IMR-90 (cell line): ENCODE results near the gene JAKMIP1. TPM values are rescaled to one million over a fixed set of nuclear protein-coding genes. Genes with fewer than 3 reads are reported as not detected.

Experiments used
- ATAC-seq: fragments of 200-7000 bp; cut with Tn5 transposase; 2 replicates; pipeline ENCODE4 v1.9.1; 2020; ENCODE audit warnings: low read depth, mild to moderate bottlenecking, moderate library complexity
- BruUV-seq: library from RNA; stranded (reverse); fragments of 400-500 nt; replicated peaks from 2 replicates; lab custom pipeline; 2021; lab: Mats Ljungman, UMichigan
- CTCF ChIA-PET: fragments of 300-600 bp; formaldehyde crosslinking; extraction: SDS; loops from one replicate; lab custom pipeline; 2021; ENCODE audit warnings: antibody characterized with exemption; lab: Yijun Ruan, JAX
- POLR2A ChIA-PET: fragments of 300-600 bp; sonication (Branson Sonifier 250); formaldehyde crosslinking; loops from one replicate; lab custom pipeline; 2022; ENCODE audit warnings: antibody characterized with exemption; ENCODE audit not compliant: unreplicated experiment; lab: Charles Lee
- DNase-seq: peaks from one replicate; pipeline ENCODE4 v3.0.0; 2013
- H2AFZ ChIP-seq: replicated peaks from 2 replicates; pipeline ENCODE3; 2013; ENCODE audit warnings: low read length, mild to moderate bottlenecking; ENCODE audit not compliant: poor library complexity
- H2AK5ac ChIP-seq: 2 replicates; pipeline ENCODE4 v1.6.1; 2013; ENCODE audit warnings: low read depth, low read length, inconsistent platforms
- H2AK9ac ChIP-seq: replicated peaks from 2 replicates; pipeline ENCODE3; 2013; ENCODE audit warnings: mild to moderate bottlenecking, low read depth, low read length, moderate library complexity; ENCODE audit not compliant: poor library complexity
- H2BK120ac ChIP-seq: 2 replicates; pipeline ENCODE4 v1.6.1; 2013; ENCODE audit warnings: low read depth, low read length, inconsistent platforms
- H2BK15ac ChIP-seq: 3 replicates; pipeline ENCODE4 v1.6.1; 2013; ENCODE audit warnings: low read depth, low read length, inconsistent platforms
- H2BK20ac ChIP-seq: 2 replicates; pipeline ENCODE4 v1.6.1; 2013; ENCODE audit warnings: low read depth, mild to moderate bottlenecking, inconsistent platforms, low read length, moderate library complexity
- H2BK5ac ChIP-seq: 2 replicates; pipeline ENCODE4 v1.6.1; 2013; ENCODE audit warnings: mild to moderate bottlenecking, low read depth, low read length, inconsistent platforms; ENCODE audit not compliant: poor library complexity, severe bottlenecking
- H3K14ac ChIP-seq: replicated peaks from 2 replicates; pipeline ENCODE4 v1.6.1; 2013; ENCODE audit warnings: low read depth, low read length, inconsistent platforms
- H3K18ac ChIP-seq: 2 replicates; pipeline ENCODE4 v1.6.1; 2013; ENCODE audit warnings: low read depth, low read length, control low read depth
- H3K23ac ChIP-seq: 2 replicates; pipeline ENCODE4 v1.6.1; 2013; ENCODE audit warnings: low read depth, low read length, inconsistent platforms
- H3K27ac ChIP-seq: 2 replicates; pipeline ENCODE4 v1.5.1; 2013; ENCODE audit warnings: mild to moderate bottlenecking, control low read depth, low read length; ENCODE audit not compliant: insufficient read depth
- H3K27me3 ChIP-seq: 2 replicates; pipeline ENCODE4 v1.6.1; 2013; ENCODE audit warnings: low read length; ENCODE audit not compliant: control insufficient read depth, insufficient read depth
- H3K36me3 ChIP-seq: 2 replicates; pipeline ENCODE4 v1.6.1; 2013; ENCODE audit warnings: low read length, mixed read lengths; ENCODE audit not compliant: control insufficient read depth, insufficient read depth
- H3K4ac ChIP-seq: 2 replicates; pipeline ENCODE4 v1.6.1; 2013; ENCODE audit warnings: low read depth, low read length, inconsistent platforms
- H3K4me1 ChIP-seq: 2 replicates; pipeline ENCODE4 v1.6.1; 2013; ENCODE audit warnings: low read length, mixed read lengths; ENCODE audit not compliant: control insufficient read depth, insufficient read depth
- H3K4me2 ChIP-seq: 2 replicates; pipeline ENCODE4 v1.6.1; 2013; ENCODE audit warnings: low read depth, mild to moderate bottlenecking, control low read depth, low read length, moderate library complexity
- H3K4me3 ChIP-seq: 2 replicates; pipeline ENCODE4 v1.5.1; 2013; ENCODE audit warnings: low read depth, mild to moderate bottlenecking, control low read depth, low read length, moderate library complexity; ENCODE audit not compliant: insufficient read depth
- H3K56ac ChIP-seq: 2 replicates; pipeline ENCODE4 v1.6.1; 2013; ENCODE audit warnings: low read length, inconsistent platforms; ENCODE audit not compliant: insufficient read depth; ENCODE audit errors: extremely low read depth
- H3K79me1 ChIP-seq, 2 experiments: 2 replicates each; pipeline ENCODE4 v1.6.1; 2013; ENCODE audit warnings: low read length in 2 of 2, inconsistent platforms in 1 of 2, low read depth in 1 of 2
- H3K9ac ChIP-seq: 2 replicates; pipeline ENCODE4 v1.6.1; 2013; ENCODE audit warnings: low read depth, low read length, control low read depth
- H3K9me1 ChIP-seq: 2 replicates; pipeline ENCODE4 v1.6.1; 2013; ENCODE audit warnings: low read length, inconsistent platforms; ENCODE audit not compliant: insufficient read depth
- H3K9me3 ChIP-seq: 2 replicates; pipeline ENCODE4 v1.6.1; 2013; ENCODE audit warnings: low read length; ENCODE audit not compliant: control insufficient read depth, insufficient read depth
- H4K20me1 ChIP-seq: 2 replicates; pipeline ENCODE4 v1.6.1; 2013; ENCODE audit warnings: low read length, inconsistent platforms; ENCODE audit not compliant: insufficient read depth
- H4K5ac ChIP-seq: 2 replicates; pipeline ENCODE4 v1.6.1; 2013; ENCODE audit warnings: mild to moderate bottlenecking, low read depth, low read length, control low read depth
- H4K8ac ChIP-seq, 2 experiments: 2 replicates each; pipeline ENCODE4 v1.6.1; 2013; ENCODE audit warnings: low read depth in 2 of 2, low read length in 2 of 2, control low read depth in 1 of 2, inconsistent platforms in 1 of 2
- H4K91ac ChIP-seq: 2 replicates; pipeline ENCODE4 v1.6.1; 2013; ENCODE audit warnings: low read depth, low read length, inconsistent platforms; ENCODE audit not compliant: insufficient read depth
- BHLHE40 ChIP-seq: fragments of 150-350 bp; IDR thresholded peaks from 2 replicates; pipeline ENCODE4 v1.6.1; 2016; ENCODE audit warnings: mild to moderate bottlenecking, low read depth, low read length
- CTCF ChIP-seq: conservative IDR thresholded peaks from 2 replicates; pipeline ENCODE4 v1.5.1; 2012; ENCODE audit warnings: mild to moderate bottlenecking, low read depth, low read length, improper control_type of control experiment
- MAFK ChIP-seq: IDR thresholded peaks from 2 replicates; pipeline ENCODE4 v1.6.1; 2012; ENCODE audit warnings: low read depth, low read length, improper control_type of control experiment
- MAZ ChIP-seq: IDR thresholded peaks from 2 replicates; pipeline ENCODE4 v1.6.1; 2012; ENCODE audit warnings: low read depth, mild to moderate bottlenecking, low read length, improper control_type of control experiment, moderate library complexity, borderline replicate concordance
- MXI1 ChIP-seq: IDR thresholded peaks from 2 replicates; pipeline ENCODE4 v1.6.1; 2012; ENCODE audit warnings: low read depth, mild to moderate bottlenecking, low read length, moderate library complexity, borderline replicate concordance
- NFE2L2 ChIP-seq: fragments of 150-350 bp; IDR thresholded peaks from 2 replicates; pipeline ENCODE4 v1.6.1; 2016; ENCODE audit warnings: low read depth, mild to moderate bottlenecking, low read length
- RAD21 ChIP-seq: IDR thresholded peaks from 2 replicates; pipeline ENCODE4 v1.6.1; 2012; ENCODE audit warnings: low read length, improper control_type of control experiment
- RCOR1 ChIP-seq: IDR thresholded peaks from 2 replicates; pipeline ENCODE4 v1.6.1; 2012; ENCODE audit warnings: mild to moderate bottlenecking, low read length, improper control_type of control experiment; ENCODE audit not compliant: insufficient replicate concordance
- RFX5 ChIP-seq: IDR thresholded peaks from 2 replicates; pipeline ENCODE4 v1.8.0; 2012; ENCODE audit warnings: low read depth, mild to moderate bottlenecking, low read length, moderate library complexity
- SMC3 ChIP-seq: fragments of 150-350 bp; IDR thresholded peaks from 2 replicates; pipeline ENCODE4 v1.6.1; 2016; ENCODE audit warnings: low read depth, mild to moderate bottlenecking, antibody characterized with exemption, low read length, moderate library complexity
- WGBS, 2 experiments: methylation state at CpG; one replicate each; pipeline versions ENCODE4 v1.1.5 to v1.1.7; 2013; ENCODE audit warnings: missing lambda C conversion rate in 2 of 2; ENCODE audit not compliant: insufficient read length in 1 of 2; ENCODE audit errors: extremely low coverage in 2 of 2; 5-methylcytosine and 5-hydroxymethylcytosine counted together
- dilution Hi-C: fragments of 300-500 bp; cut with HindIII; formaldehyde crosslinking; loops from one replicate; pipeline ENCODE4 v1.14.3; 2018; ENCODE audit warnings: low sequenced_read_pairs; ENCODE audit not compliant: unreplicated experiment
- in situ Hi-C: fragments of 300-500 bp; cut with MboI; formaldehyde crosslinking; loops from 3 replicates; pipeline ENCODE4 v1.14.3; 2019; ENCODE audit warnings: low sequenced_read_pairs, inconsistent platforms, mixed read lengths
- intact Hi-C: fragments of 100-400 bp; cut with micrococcal nuclease; formaldehyde crosslinking; loops from 2 replicates; pipeline ENCODE4 v1.10.0; 2022
- polyA plus RNA-seq, 3 experiments: library from polyadenylated mRNA; depleted of rRNA; stranded (reverse); fragments of >200 nt; gene quantifications; 2 replicates each; pipeline ENCODE4 v1.2.3, GENCODE V29; 2012; ENCODE audit warnings: low replicate concordance in 1 of 3
- total RNA-seq: library from RNA; depleted of rRNA; stranded (reverse); fragments of >200 nt; gene quantifications from 2 replicates; pipeline ENCODE4 v1.2.3, GENCODE V29; 2012

The JAKMIP1 gene
- total and polyA plus RNA-seq, 2 of the 4 experiments (the other 2 are of a cell fraction): not detected

GRCh38 chr4:5980436-5981155 lies 219.8 kb downstream of the JAKMIP1 start (continued):
- TF ChIP-seq RCOR1 (no peak), BHLHE40 (no peak), MAZ (no peak), SMC3 (no peak)

DNA sequence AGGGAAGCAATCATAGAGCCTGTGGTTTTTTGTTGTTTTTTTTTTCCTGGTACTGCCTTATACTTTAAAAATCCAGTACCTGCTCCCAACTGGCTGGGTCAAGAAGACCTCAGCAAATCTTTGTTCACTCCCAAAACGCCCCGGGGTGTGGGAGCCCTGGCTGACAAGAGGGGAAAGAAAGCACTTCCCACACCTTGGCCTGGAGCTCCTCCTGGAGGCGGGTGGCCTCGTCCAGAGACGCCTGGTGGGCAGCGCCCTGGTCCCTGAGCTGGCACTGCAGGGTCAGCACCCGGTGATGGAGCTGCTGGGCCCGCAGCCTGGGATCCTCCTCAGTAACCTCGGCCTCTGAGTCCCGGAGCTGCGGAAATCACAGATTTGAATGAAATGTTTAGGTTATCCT lies 220.4 kb downstream of the JAKMIP1 start:
- H3K27ac ChIP-seq: no peak overlapping the region
- ATAC-seq (peak; percentile 24; the same call in 1 of the 2 replicates), DNase-seq (no peak)
- no peak overlapping the region for H2BK5ac ChIP-seq
- intact Hi-C loops: no loop called here
- no peak overlapping the region for H2AFZ ChIP-seq
- no peak overlapping the region for H3K14ac ChIP-seq
- H3K18ac ChIP-seq: no peak overlapping the region
- no peak overlapping the region for H4K91ac ChIP-seq
- WGBS, 2 experiments: no CpG with 5 or more reads among the region's 11 CpGs
- no peak overlapping the region for H4K5ac ChIP-seq
- dilution Hi-C loops: no loop called here
- no peak overlapping the region for H3K4ac ChIP-seq
- no peaks in the 10 kb centered on the region for H3K9me3 ChIP-seq
- H2BK20ac ChIP-seq: no peak overlapping the region
- no peaks in the 10 kb centered on the region for H3K79me1 ChIP-seq
- no peak overlapping the region for H3K56ac ChIP-seq
- in situ Hi-C loops: no loop called here
- H4K8ac ChIP-seq: no peak overlapping the region
- no peaks in the 10 kb centered on the region for H3K27me3 ChIP-seq
- no peak overlapping the region for H2AK9ac ChIP-seq
- TF ChIP-seq RAD21: peak; percentile 31
- TF ChIP-seq CTCF: peak; percentile 22; the same call in 1 of the 2 replicates
- no peak for TF ChIP-seq MAFK
- no peak for TF ChIP-seq NFE2L2
- TF ChIP-seq RFX5: no peak
- no peak for TF ChIP-seq MXI1
- H2BK120ac ChIP-seq: no peak overlapping the region
- no peaks in the 10 kb centered on the region for H3K36me3 ChIP-seq
- no TSS peak for BruUV-seq
- H4K20me1 ChIP-seq: no peaks in the 10 kb centered on the region
- H3K4me1 ChIP-seq: no peaks in the 10 kb centered on the region
- H3K23ac ChIP-seq: no peak overlapping the region
- no peak overlapping the region for H3K9ac ChIP-seq
- no peak overlapping the region for H3K4me3 ChIP-seq
- no peak overlapping the region for H2BK15ac ChIP-seq
- ChIA-PET POLR2A (no interaction called here), CTCF (no interaction called here)
- no peak overlapping the region for H2AK5ac ChIP-seq
- H3K4me2 ChIP-seq: no peak overlapping the region
- no peaks in the 10 kb centered on the region for H3K9me1 ChIP-seq
